GM23338 (cell line): ENCODE data around the gene GRIK2. TPM values are rescaled to one million over a fixed set of nuclear protein-coding genes. Genes with fewer than 3 reads are reported as not detected.

Source experiments
- ATAC-seq: fragments of 200-7000 bp; cut with Tn5 transposase; 3 replicates; pipeline ENCODE4 v1.9.1; 2020
- DNase-seq: peaks from one replicate; pipeline ENCODE4 v3.0.0-alpha.2; 2015; ENCODE audit warnings: low spot score
- H2AFZ ChIP-seq: fragments of 200-600 bp; sonication (generic); 2 replicates; pipeline ENCODE4 v1.8.0; 2016; ENCODE audit warnings: antibody characterized with exemption, mild to moderate bottlenecking, moderate library complexity
- H3F3A ChIP-seq: fragments of 200-600 bp; sonication (generic); replicated peaks from 2 replicates; pipeline ENCODE4 v1.8.0; 2017; ENCODE audit warnings: antibody characterized with exemption, mixed run types, low read depth
- H3K27ac ChIP-seq: fragments of 200-600 bp; sonication (generic); 2 replicates; pipeline ENCODE4 v1.6.1; 2016; ENCODE audit warnings: low read depth
- H3K27me3 ChIP-seq: fragments of 200-600 bp; sonication (generic); 2 replicates; pipeline ENCODE4 v1.8.0; 2016; ENCODE audit warnings: mild to moderate bottlenecking, mixed run types, moderate library complexity; ENCODE audit not compliant: insufficient read depth
- H3K36me3 ChIP-seq: fragments of 200-600 bp; sonication (generic); 2 replicates; pipeline ENCODE4 v1.8.0; 2016; ENCODE audit warnings: mild to moderate bottlenecking; ENCODE audit not compliant: insufficient read depth
- H3K4me1 ChIP-seq: fragments of 200-600 bp; sonication (generic); 2 replicates; pipeline ENCODE4 v1.8.0; 2016; ENCODE audit warnings: mild to moderate bottlenecking, moderate library complexity; ENCODE audit not compliant: insufficient read depth
- H3K4me2 ChIP-seq: fragments of 200-600 bp; sonication (generic); 2 replicates; pipeline ENCODE4 v1.7.1; 2017; ENCODE audit warnings: mixed run types
- H3K4me3 ChIP-seq: fragments of 200-600 bp; sonication (generic); 2 replicates; pipeline ENCODE4 v1.6.1; 2016; ENCODE audit warnings: mixed run types
- H3K79me2 ChIP-seq: fragments of 200-600 bp; sonication (generic); replicated peaks from 2 replicates; pipeline ENCODE4 v1.8.0; 2017; ENCODE audit warnings: mild to moderate bottlenecking; ENCODE audit not compliant: insufficient read depth
- H3K9me2 ChIP-seq: fragments of 200-600 bp; sonication (generic); 2 replicates; pipeline ENCODE4 v1.8.0; 2017; ENCODE audit not compliant: insufficient read depth
- H4K20me1 ChIP-seq: fragments of 200-600 bp; sonication (generic); replicated peaks from 2 replicates; pipeline ENCODE4 v1.8.0; 2017; ENCODE audit warnings: mild to moderate bottlenecking; ENCODE audit not compliant: insufficient read depth
- H3K27ac Mint-ChIP-seq: 2 replicates; pipeline ENCODE4 v1.8.0; 2020; ENCODE audit warnings: inconsistent platforms, mild to moderate bottlenecking, moderate library complexity, mixed read lengths
- H3K27me3 Mint-ChIP-seq: 3 replicates; pipeline ENCODE4 v1.8.0; 2022; ENCODE audit warnings: low read depth, mild to moderate bottlenecking, moderate library complexity, mixed read lengths, inconsistent platforms; ENCODE audit not compliant: insufficient read depth, poor library complexity
- H3K36me3 Mint-ChIP-seq: 3 replicates; pipeline ENCODE4 v1.8.0; 2021; ENCODE audit warnings: low read depth, mild to moderate bottlenecking, inconsistent platforms, moderate library complexity, mixed read lengths
- H3K4me1 Mint-ChIP-seq: 3 replicates; pipeline ENCODE4 v1.8.0; 2020; ENCODE audit warnings: mild to moderate bottlenecking, inconsistent platforms, mixed read lengths
- H3K4me3 Mint-ChIP-seq: 3 replicates; pipeline ENCODE4 v1.8.0; 2021; ENCODE audit warnings: moderate library complexity, mild to moderate bottlenecking, inconsistent platforms, mixed read lengths
- H3K9me3 Mint-ChIP-seq: 3 replicates; pipeline ENCODE4 v1.8.0; 2020; ENCODE audit warnings: moderate library complexity, mild to moderate bottlenecking, inconsistent platforms, mixed read lengths
- EZH2 ChIP-seq: fragments of 200-600 bp; sonication (generic); IDR thresholded peaks from one replicate; pipeline ENCODE4 v1.8.0; 2017; ENCODE audit warnings: antibody characterized with exemption, mild to moderate bottlenecking, low read depth; ENCODE audit not compliant: unreplicated experiment
- EZH2phosphoT487 ChIP-seq: fragments of 200-600 bp; sonication (generic); IDR thresholded peaks from one replicate; pipeline ENCODE4 v1.8.1; 2018; ENCODE audit warnings: antibody characterized with exemption; ENCODE audit not compliant: unreplicated experiment
- JUNB ChIP-seq: IDR thresholded peaks from one replicate; pipeline ENCODE4 v1.6.1; 2016; ENCODE audit warnings: antibody characterized with exemption; ENCODE audit not compliant: unreplicated experiment
- STAT1 ChIP-seq: IDR thresholded peaks from one replicate; pipeline ENCODE4 v1.6.1; 2016; ENCODE audit warnings: antibody characterized with exemption; ENCODE audit not compliant: unreplicated experiment
- ZNF331 ChIP-seq: fragments of 250-450 bp; sonication (Bioruptor Pico); IDR thresholded peaks from 2 replicates; pipeline ENCODE4 v1.5.0; 2020; ENCODE audit warnings: low read depth, mild to moderate bottlenecking, moderate library complexity
- polyA plus RNA-seq: library from polyadenylated mRNA; unstranded; fragments of >200 nt; fragmentation: Nextera tagmentation; extraction: Ambion mirVana; gene quantifications from 2 replicates; pipeline ENCODE4 v1.2.1, GENCODE V29; 2016
- total RNA-seq: library from RNA; depleted of rRNA; stranded (reverse); fragments of >200 nt; shearing (Covaris generic); gene quantifications from 2 replicates; pipeline ENCODE4 v1.2.3, GENCODE V29; 2014
- TF ChIP-seq, protein P1 (sequence below): fragments of 250-450 bp; sonication (Bioruptor Pico); IDR thresholded peaks from 2 replicates; pipeline ENCODE4 v1.5.0; 2020; ENCODE audit warnings: mild to moderate bottlenecking, moderate library complexity
- TF ChIP-seq, protein P2 (sequence below): IDR thresholded peaks from 2 replicates; pipeline ENCODE4 v1.6.1; 2016; ENCODE audit warnings: antibody characterized with exemption
- TF ChIP-seq, protein P3 (sequence below): IDR thresholded peaks from one replicate; pipeline ENCODE4 v1.6.1; 2018; ENCODE audit warnings: antibody characterized with exemption; ENCODE audit not compliant: unreplicated experiment

Gene GRIK2
- total and polyA plus RNA-seq, 2 experiments from 2014 or later: 0.73 to 3.0 TPM

DNA sequence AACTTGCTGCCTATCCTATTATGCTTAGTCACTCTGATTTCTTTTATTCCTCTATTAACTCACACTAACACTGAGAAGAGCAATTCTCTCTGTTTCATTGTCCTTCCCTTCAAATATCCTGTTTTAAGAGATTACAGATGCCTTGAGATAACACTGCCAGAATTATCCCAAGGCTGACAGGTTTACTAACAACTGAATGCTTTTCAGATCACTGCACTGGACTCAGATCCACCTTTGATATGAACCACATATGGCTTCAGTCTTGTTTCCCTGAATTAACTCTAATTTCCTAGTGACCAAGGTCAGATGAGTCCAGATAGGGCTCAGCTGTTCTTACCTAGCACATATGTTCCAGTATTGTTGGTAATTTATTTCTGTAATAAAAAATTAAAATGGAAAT is 633.1 kb downstream of the GRIK2 start (continued):
- TF ChIP-seq, protein P1, sequence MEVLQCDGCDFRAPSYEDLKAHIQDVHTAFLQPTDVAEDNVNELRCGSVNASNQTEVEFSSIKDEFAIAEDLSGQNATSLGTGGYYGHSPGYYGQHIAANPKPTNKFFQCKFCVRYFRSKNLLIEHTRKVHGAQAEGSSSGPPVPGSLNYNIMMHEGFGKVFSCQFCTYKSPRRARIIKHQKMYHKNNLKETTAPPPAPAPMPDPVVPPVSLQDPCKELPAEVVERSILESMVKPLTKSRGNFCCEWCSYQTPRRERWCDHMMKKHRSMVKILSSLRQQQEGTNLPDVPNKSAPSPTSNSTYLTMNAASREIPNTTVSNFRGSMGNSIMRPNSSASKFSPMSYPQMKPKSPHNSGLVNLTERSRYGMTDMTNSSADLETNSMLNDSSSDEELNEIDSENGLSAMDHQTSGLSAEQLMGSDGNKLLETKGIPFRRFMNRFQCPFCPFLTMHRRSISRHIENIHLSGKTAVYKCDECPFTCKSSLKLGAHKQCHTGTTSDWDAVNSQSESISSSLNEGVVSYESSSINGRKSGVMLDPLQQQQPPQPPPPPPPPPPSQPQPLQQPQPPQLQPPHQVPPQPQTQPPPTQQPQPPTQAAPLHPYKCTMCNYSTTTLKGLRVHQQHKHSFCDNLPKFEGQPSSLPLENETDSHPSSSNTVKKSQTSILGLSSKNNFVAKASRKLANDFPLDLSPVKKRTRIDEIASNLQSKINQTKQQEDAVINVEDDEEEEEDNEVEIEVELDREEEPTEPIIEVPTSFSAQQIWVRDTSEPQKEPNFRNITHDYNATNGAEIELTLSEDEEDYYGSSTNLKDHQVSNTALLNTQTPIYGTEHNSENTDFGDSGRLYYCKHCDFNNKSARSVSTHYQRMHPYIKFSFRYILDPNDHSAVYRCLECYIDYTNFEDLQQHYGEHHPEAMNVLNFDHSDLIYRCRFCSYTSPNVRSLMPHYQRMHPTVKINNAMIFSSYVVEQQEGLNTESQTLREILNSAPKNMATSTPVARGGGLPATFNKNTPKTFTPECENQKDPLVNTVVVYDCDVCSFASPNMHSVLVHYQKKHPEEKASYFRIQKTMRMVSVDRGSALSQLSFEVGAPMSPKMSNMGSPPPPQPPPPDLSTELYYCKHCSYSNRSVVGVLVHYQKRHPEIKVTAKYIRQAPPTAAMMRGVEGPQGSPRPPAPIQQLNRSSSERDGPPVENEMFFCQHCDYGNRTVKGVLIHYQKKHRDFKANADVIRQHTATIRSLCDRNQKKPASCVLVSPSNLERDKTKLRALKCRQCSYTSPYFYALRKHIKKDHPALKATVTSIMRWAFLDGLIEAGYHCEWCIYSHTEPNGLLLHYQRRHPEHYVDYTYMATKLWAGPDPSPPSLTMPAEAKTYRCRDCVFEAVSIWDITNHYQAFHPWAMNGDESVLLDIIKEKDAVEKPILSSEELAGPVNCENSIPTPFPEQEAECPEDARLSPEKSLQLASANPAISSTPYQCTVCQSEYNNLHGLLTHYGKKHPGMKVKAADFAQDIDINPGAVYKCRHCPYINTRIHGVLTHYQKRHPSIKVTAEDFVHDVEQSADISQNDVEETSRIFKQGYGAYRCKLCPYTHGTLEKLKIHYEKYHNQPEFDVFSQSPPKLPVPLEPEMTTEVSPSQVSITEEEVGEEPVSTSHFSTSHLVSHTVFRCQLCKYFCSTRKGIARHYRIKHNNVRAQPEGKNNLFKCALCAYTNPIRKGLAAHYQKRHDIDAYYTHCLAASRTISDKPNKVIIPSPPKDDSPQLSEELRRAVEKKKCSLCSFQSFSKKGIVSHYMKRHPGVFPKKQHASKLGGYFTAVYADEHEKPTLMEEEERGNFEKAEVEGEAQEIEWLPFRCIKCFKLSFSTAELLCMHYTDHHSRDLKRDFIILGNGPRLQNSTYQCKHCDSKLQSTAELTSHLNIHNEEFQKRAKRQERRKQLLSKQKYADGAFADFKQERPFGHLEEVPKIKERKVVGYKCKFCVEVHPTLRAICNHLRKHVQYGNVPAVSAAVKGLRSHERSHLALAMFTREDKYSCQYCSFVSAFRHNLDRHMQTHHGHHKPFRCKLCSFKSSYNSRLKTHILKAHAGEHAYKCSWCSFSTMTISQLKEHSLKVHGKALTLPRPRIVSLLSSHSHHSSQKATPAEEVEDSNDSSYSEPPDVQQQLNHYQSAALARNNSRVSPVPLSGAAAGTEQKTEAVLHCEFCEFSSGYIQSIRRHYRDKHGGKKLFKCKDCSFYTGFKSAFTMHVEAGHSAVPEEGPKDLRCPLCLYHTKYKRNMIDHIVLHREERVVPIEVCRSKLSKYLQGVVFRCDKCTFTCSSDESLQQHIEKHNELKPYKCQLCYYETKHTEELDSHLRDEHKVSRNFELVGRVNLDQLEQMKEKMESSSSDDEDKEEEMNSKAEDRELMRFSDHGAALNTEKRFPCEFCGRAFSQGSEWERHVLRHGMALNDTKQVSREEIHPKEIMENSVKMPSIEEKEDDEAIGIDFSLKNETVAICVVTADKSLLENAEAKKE (CRISPR knock-in tag): no peak

DNA sequence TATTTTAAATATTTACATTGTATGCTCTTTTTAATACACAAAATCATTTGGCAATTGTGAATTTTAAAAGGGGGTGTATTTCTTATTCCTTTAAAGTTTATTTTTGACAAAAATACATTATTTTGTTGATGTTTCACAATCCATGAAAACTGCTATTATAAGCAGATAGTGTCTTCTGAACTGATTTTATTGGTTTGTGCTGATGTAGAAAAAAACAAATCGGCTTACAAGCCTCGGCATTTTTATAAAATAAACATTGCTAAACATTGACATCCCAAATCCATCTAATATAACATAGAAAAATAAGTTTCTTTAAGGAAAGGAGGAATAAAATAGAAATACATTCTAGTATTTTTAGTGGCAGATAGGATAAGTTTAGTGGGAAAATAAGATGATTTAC is 634.7 kb downstream of the GRIK2 start:
- Histone ChIP-seq H3F3A (no peaks in the 10 kb centered on the region), H3K4me2 (no peak overlapping the region), H2AFZ (no peak overlapping the region), H4K20me1 (no peaks in the 10 kb centered on the region), H3K27ac (no peak overlapping the region), H3K27me3 (no peaks in the 10 kb centered on the region), H3K79me2 (no peaks in the 10 kb centered on the region), H3K36me3 (no peaks in the 10 kb centered on the region), H3K4me1 (no peaks in the 10 kb centered on the region), H3K4me3 (no peak overlapping the region), H3K9me2 (no peaks in the 10 kb centered on the region)
- Mint-ChIP-seq H3K27ac (no peak overlapping the region), H3K4me3 (no peak overlapping the region), H3K36me3 (no peaks in the 10 kb centered on the region), H3K9me3 (no peaks in the 10 kb centered on the region), H3K27me3 (no peaks in the 10 kb centered on the region), H3K4me1 (peaks cover 4% of the 10 kb centered on the region; the same call in 1 of the 3 replicates)
- ATAC-seq: no peak
- DNase-seq: no peak
- TF ChIP-seq JUNB (no peak), STAT1 (no peak), EZH2phosphoT487 (no peak), EZH2 (no peak), ZNF331 (CRISPR knock-in tag) (no peak)
- TF ChIP-seq, protein P2, sequence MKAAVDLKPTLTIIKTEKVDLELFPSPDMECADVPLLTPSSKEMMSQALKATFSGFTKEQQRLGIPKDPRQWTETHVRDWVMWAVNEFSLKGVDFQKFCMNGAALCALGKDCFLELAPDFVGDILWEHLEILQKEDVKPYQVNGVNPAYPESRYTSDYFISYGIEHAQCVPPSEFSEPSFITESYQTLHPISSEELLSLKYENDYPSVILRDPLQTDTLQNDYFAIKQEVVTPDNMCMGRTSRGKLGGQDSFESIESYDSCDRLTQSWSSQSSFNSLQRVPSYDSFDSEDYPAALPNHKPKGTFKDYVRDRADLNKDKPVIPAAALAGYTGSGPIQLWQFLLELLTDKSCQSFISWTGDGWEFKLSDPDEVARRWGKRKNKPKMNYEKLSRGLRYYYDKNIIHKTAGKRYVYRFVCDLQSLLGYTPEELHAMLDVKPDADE: no peak
- TF ChIP-seq, protein P3, sequence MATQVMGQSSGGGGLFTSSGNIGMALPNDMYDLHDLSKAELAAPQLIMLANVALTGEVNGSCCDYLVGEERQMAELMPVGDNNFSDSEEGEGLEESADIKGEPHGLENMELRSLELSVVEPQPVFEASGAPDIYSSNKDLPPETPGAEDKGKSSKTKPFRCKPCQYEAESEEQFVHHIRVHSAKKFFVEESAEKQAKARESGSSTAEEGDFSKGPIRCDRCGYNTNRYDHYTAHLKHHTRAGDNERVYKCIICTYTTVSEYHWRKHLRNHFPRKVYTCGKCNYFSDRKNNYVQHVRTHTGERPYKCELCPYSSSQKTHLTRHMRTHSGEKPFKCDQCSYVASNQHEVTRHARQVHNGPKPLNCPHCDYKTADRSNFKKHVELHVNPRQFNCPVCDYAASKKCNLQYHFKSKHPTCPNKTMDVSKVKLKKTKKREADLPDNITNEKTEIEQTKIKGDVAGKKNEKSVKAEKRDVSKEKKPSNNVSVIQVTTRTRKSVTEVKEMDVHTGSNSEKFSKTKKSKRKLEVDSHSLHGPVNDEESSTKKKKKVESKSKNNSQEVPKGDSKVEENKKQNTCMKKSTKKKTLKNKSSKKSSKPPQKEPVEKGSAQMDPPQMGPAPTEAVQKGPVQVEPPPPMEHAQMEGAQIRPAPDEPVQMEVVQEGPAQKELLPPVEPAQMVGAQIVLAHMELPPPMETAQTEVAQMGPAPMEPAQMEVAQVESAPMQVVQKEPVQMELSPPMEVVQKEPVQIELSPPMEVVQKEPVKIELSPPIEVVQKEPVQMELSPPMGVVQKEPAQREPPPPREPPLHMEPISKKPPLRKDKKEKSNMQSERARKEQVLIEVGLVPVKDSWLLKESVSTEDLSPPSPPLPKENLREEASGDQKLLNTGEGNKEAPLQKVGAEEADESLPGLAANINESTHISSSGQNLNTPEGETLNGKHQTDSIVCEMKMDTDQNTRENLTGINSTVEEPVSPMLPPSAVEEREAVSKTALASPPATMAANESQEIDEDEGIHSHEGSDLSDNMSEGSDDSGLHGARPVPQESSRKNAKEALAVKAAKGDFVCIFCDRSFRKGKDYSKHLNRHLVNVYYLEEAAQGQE: no peak
